NB4 (cell line): Measurements from ENCODE around the gene CACNA2D3.

Experiments
- MYC ChIP-seq: IDR thresholded peaks from 2 replicates; pipeline ENCODE4 v1.6.1; 2011; ENCODE audit warnings: low read depth, low read length
- POLR2A ChIP-seq: IDR thresholded peaks from 2 replicates; pipeline ENCODE4 v1.6.1; 2011; ENCODE audit warnings: mild to moderate bottlenecking; ENCODE audit not compliant: insufficient read length; ENCODE audit errors: extremely low read depth
- TF ChIP-seq, protein P1 (sequence below): IDR thresholded peaks from one replicate; pipeline ENCODE4 v1.5.1; 2012; ENCODE audit warnings: low read depth, low read length
- TF ChIP-seq, protein P2 (sequence below): IDR thresholded peaks from 2 replicates; pipeline ENCODE4 v1.6.1; 2011; ENCODE audit warnings: low read depth, low read length

DNA sequence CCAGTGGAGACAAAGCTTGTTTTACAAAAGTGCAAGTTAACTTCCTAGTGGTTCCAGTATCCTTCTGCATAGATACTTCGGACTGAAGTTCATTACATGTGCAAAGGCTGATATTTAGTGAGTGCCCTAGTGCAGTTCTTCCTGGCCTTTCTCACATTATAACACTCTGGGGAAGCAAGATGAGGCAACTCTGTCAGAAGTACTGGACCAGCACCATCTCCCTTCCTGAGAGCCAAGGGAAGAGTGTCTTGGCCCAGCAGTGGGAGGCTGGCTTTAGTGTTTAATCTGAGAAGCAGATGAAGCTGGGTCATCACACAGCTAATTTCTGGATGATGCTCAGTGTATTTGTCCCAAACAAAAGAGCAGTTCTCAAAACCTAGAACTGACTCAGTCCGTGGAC lies 397.7 kb downstream of the CACNA2D3 start:
- TF ChIP-seq, protein P1, sequence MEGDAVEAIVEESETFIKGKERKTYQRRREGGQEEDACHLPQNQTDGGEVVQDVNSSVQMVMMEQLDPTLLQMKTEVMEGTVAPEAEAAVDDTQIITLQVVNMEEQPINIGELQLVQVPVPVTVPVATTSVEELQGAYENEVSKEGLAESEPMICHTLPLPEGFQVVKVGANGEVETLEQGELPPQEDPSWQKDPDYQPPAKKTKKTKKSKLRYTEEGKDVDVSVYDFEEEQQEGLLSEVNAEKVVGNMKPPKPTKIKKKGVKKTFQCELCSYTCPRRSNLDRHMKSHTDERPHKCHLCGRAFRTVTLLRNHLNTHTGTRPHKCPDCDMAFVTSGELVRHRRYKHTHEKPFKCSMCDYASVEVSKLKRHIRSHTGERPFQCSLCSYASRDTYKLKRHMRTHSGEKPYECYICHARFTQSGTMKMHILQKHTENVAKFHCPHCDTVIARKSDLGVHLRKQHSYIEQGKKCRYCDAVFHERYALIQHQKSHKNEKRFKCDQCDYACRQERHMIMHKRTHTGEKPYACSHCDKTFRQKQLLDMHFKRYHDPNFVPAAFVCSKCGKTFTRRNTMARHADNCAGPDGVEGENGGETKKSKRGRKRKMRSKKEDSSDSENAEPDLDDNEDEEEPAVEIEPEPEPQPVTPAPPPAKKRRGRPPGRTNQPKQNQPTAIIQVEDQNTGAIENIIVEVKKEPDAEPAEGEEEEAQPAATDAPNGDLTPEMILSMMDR: no peak
- no peak for TF ChIP-seq POLR2A
- TF ChIP-seq MYC: no peak
- TF ChIP-seq, protein P2, sequence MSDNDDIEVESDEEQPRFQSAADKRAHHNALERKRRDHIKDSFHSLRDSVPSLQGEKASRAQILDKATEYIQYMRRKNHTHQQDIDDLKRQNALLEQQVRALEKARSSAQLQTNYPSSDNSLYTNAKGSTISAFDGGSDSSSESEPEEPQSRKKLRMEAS: no peak
